Naive thymus-derived CD4-positive, alpha-beta T cell (primary cell): ENCODE measurements around the gene FAR2. TPM values are rescaled to one million over a fixed set of nuclear protein-coding genes. Genes with fewer than 3 reads are reported as not detected.
"Not testable (repeated sequence)": the region's sequence is repeated elsewhere in the genome, so short reads cannot be mapped to it uniquely, and the experiment has no call there.

Experiments used
- ATAC-seq: fragments of 150-1000 bp; cut with Tn5 transposase; 2 replicates; pipeline ENCODE4 v1.10.0; 2021; ENCODE audit warnings: mild to moderate bottlenecking, moderate library complexity
- CTCF ChIA-PET: fragments of 350-600 bp; sonication (Branson Sonifier 250); formaldehyde crosslinking; loops from one replicate; lab custom pipeline; 2021; ENCODE audit warnings: antibody characterized with exemption; lab: Charles Lee
- POLR2A ChIA-PET: fragments of 350-600 bp; sonication (Branson Sonifier 250); formaldehyde crosslinking; loops from one replicate; lab custom pipeline; 2021; ENCODE audit warnings: antibody characterized with exemption, inconsistent platforms; lab: Charles Lee
- DNase-seq, 9 donors: peaks; one replicate each; pipeline versions ENCODE4 v3.0.0 to v3.0.0-alpha.2; 2020 to 2022; ENCODE audit warnings: mixed read lengths in 1 of 9
- H3K27ac ChIP-seq: one replicate; pipeline ENCODE4 v1.7.0; 2013; ENCODE audit warnings: mild to moderate bottlenecking, low read depth, low read length, moderate library complexity
- H3K27me3 ChIP-seq, 2 donors: one replicate each; pipeline ENCODE4 v1.7.0; 2013; ENCODE audit warnings: low read length in 2 of 2, mild to moderate bottlenecking in 2 of 2, moderate library complexity in 2 of 2; ENCODE audit not compliant: control insufficient read depth in 2 of 2, insufficient read depth in 2 of 2
- H3K36me3 ChIP-seq, 3 experiments: 1 replicate in 2 of 3; 2 replicates in 1 of 3; pipeline ENCODE4 v1.7.0; 2013; ENCODE audit warnings: low read length in 3 of 3, mild to moderate bottlenecking in 3 of 3, moderate library complexity in 1 of 3; ENCODE audit not compliant: insufficient read depth in 3 of 3, control insufficient read depth in 2 of 3
- H3K4me1 ChIP-seq, 2 donors: one replicate each; pipeline ENCODE4 v1.7.0; 2013; ENCODE audit warnings: low read length in 2 of 2, mild to moderate bottlenecking in 2 of 2, moderate library complexity in 1 of 2; ENCODE audit not compliant: control insufficient read depth in 2 of 2, insufficient read depth in 2 of 2
- H3K4me3 ChIP-seq: 2 replicates; pipeline ENCODE4 v1.7.0; 2013; ENCODE audit warnings: mild to moderate bottlenecking, low read length
- H3K9me3 ChIP-seq, 3 experiments: 1 replicate in 2 of 3; 2 replicates in 1 of 3; pipeline ENCODE4 v1.7.0; 2013; ENCODE audit warnings: low read length in 3 of 3; ENCODE audit not compliant: control insufficient read depth in 2 of 3
- H3K27ac Mint-ChIP-seq, 9 donors: one replicate each; pipeline ENCODE4 v1.8.0; 2020 to 2022; ENCODE audit warnings: mixed read lengths in 9 of 9, mild to moderate bottlenecking in 8 of 9, moderate library complexity in 5 of 9, inconsistent platforms in 2 of 9
- H3K27me3 Mint-ChIP-seq, 5 donors: one replicate each; pipeline ENCODE4 v1.8.0; 2021 to 2022; ENCODE audit warnings: mixed read lengths in 5 of 5, mild to moderate bottlenecking in 1 of 5
- H3K36me3 Mint-ChIP-seq, 5 donors: one replicate each; pipeline ENCODE4 v1.8.0; 2020 to 2022; ENCODE audit warnings: mixed read lengths in 5 of 5, mild to moderate bottlenecking in 3 of 5, inconsistent platforms in 1 of 5
- H3K4me1 Mint-ChIP-seq, 7 donors: one replicate each; pipeline ENCODE4 v1.8.0; 2020 to 2022; ENCODE audit warnings: mixed read lengths in 7 of 7, mild to moderate bottlenecking in 3 of 7, inconsistent platforms in 1 of 7
- H3K4me3 Mint-ChIP-seq, 10 donors: one replicate each; pipeline ENCODE4 v1.8.0; 2020 to 2022; ENCODE audit warnings: mild to moderate bottlenecking in 10 of 10, mixed read lengths in 10 of 10, moderate library complexity in 6 of 10, inconsistent platforms in 2 of 10
- H3K9me3 Mint-ChIP-seq, 11 donors: one replicate each; pipeline ENCODE4 v1.8.0; 2020 to 2022; ENCODE audit warnings: mixed read lengths in 11 of 11, mild to moderate bottlenecking in 4 of 11, inconsistent platforms in 1 of 11, moderate library complexity in 1 of 11
- intact Hi-C, 2 donors: fragments of 100-400 bp; cut with micrococcal nuclease; formaldehyde crosslinking; loops; one replicate each; pipeline ENCODE4 v1.15.1; 2023
- polyA plus RNA-seq, 2 donors: library from polyadenylated mRNA; unstranded; fragments of 300-500 nt; fragmentation: Illumina TruSeq; gene quantifications; one replicate each; pipeline ENCODE4 v1.2.3, GENCODE V29; 2021
- total RNA-seq, 6 experiments: library from RNA in 5 of 6; stranded (reverse) in 5 of 6; gene quantifications; 1 replicate in 5 of 6; 2 replicates in 1 of 6; pipeline ENCODE4 v1.2.3 and lab custom pipeline; 2021 to 2026

FAR2 gene
- total and polyA plus RNA-seq, 7 experiments from 2014 or later: 1.1 to 11.1 (median 1.9) TPM

GRCh38 chr12:29113101-29113500 lies 36.0 kb upstream of the FAR2 start:
- Histone ChIP-seq H3K4me3 (no peak overlapping the region), H3K9me3 (no peaks in the 10 kb centered on the region), H3K4me1 (no peaks in the 10 kb centered on the region), H3K27me3 (no peaks in the 10 kb centered on the region), H3K36me3 (no peaks in the 10 kb centered on the region), H3K27ac (no peak overlapping the region)
- Mint-ChIP-seq H3K36me3 (peaks cover 9 to 27% (median 11%) of the 10 kb centered on the region in 5 donors), H3K4me3 (no peak overlapping the region), H3K27ac (no peak overlapping the region), H3K9me3 (peaks cover 7 to 35% (median 19%) of the 10 kb centered on the region in 11 donors), H3K27me3 (peaks cover 0 to 34% (median 6%) of the 10 kb centered on the region in 5 donors), H3K4me1 (peaks cover 0 to 9% (median 0%) of the 10 kb centered on the region in 7 donors)
- no peak for ATAC-seq
- no peak for DNase-seq
- intact Hi-C loops: no loop called here
- POLR2A ChIA-PET: no interaction called here
- CTCF ChIA-PET: interaction anchor here (0.5 kb wide), 1 partner anchor 1859 kb away, joined by 3 read pairs; no protein-coding TSS in a partner anchor

- Histone ChIP-seq H3K4me3 (no peak overlapping the region), H3K4me1 (no peaks in the 10 kb centered on the region), H3K9me3 (no peaks in the 10 kb centered on the region), H3K27ac (no peak overlapping the region), H3K27me3 (no peaks in the 10 kb centered on the region), H3K36me3 (no peaks in the 10 kb centered on the region)
- H3K4me3 Mint-ChIP-seq: no peak overlapping the region
- POLR2A ChIA-PET: no interaction called here
- H3K9me3 Mint-ChIP-seq: peaks cover 0 to 13% (median 3%) of the 10 kb centered on the region in 11 donors
- no peaks in the 10 kb centered on the region for H3K4me1 Mint-ChIP-seq
- ATAC-seq (no peak), DNase-seq (no peak)
- intact Hi-C loops: no loop called here
- peaks cover 0 to 25% (median 7%) of the 10 kb centered on the region in 5 donors for H3K27me3 Mint-ChIP-seq
- H3K36me3 Mint-ChIP-seq: peaks cover 0 to 7% (median 2%) of the 10 kb centered on the region in 5 donors
- no peak overlapping the region for H3K27ac Mint-ChIP-seq
- CTCF ChIA-PET: no interaction called here
Observed at GRCh38 chr12:29116414-29116813, 32.7 kb upstream of the FAR2 start.

DNA sequence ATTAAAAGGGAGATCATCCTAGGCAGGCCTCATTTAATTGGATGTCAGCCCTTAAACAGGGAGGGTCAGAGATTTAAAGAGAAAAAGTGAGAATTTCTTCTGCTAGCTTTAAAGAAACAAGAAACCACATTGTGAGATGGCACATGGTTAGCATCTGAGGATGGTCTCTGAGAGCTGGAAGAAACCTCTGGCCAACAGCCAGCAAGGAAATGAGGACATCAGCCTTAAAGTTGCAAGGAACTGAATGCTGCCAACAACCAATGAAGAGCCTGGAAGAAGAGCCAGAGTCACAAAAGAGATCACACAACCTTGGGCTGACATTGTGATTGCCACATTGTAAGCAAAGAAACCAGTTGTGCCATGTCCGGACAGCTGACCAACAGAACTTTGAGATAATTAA lies 17.5 kb upstream of the FAR2 start:
- Histone ChIP-seq H3K4me1 (no peaks in the 10 kb centered on the region), H3K27ac (no peak overlapping the region), H3K9me3 (no peaks in the 10 kb centered on the region), H3K4me3 (no peak overlapping the region), H3K27me3 (no peaks in the 10 kb centered on the region), H3K36me3 (no peaks in the 10 kb centered on the region)
- Mint-ChIP-seq H3K36me3 (peaks cover 0 to 2% (median 0%) of the 10 kb centered on the region in 5 donors), H3K9me3 (peaks cover 0 to 3% (median 0%) of the 10 kb centered on the region in 11 donors), H3K27me3 (peaks cover 0 to 22% (median 6%) of the 10 kb centered on the region in 5 donors), H3K27ac (no peak overlapping the region), H3K4me3 (no peak overlapping the region), H3K4me1 (no peaks in the 10 kb centered on the region)
- ChIA-PET POLR2A (no interaction called here), CTCF (interaction anchor here (0.6 kb wide), 1 partner anchor 869 kb away, joined by 3 read pairs; no protein-coding TSS in a partner anchor)
- intact Hi-C loops: no loop called here
- ATAC-seq (no peak), DNase-seq (no peak)

DNA sequence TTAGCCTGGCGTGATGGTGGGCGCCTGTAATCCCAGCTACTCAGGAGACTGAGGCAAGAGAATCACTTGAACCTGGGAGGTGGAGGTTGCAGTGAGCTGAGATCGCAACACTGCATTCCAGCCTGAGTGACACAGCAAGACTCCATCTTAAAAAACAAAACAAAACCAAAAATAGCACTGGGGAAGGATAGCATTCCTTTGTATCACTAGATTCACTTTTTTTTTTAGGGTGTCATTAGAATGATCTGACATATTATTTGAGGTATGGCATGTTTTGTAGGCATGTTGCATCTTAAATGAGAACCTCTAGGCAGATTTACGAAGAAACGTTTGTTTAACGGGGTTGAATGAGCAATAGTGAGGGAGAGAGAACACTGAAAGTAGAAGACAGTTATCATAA lies 16.8 kb upstream of the FAR2 start:
- POLR2A ChIA-PET: no interaction called here
- no peak for ATAC-seq
- peaks cover 0 to 3% (median 0%) of the 10 kb centered on the region in 11 donors for H3K9me3 Mint-ChIP-seq

GRCh38 chr12:29133181-29133580 lies 15.9 kb upstream of the FAR2 start:
- peaks cover 0 to 2% (median 0%) of the 10 kb centered on the region in 5 donors for H3K36me3 Mint-ChIP-seq
- no peak for DNase-seq
- H3K27ac ChIP-seq: no peak overlapping the region
- H3K27ac Mint-ChIP-seq: no peak overlapping the region
- H3K9me3 ChIP-seq: no peaks in the 10 kb centered on the region
- H3K36me3 ChIP-seq: no peaks in the 10 kb centered on the region
- H3K9me3 Mint-ChIP-seq: peaks cover 0 to 3% (median 0%) of the 10 kb centered on the region in 11 donors
- no peaks in the 10 kb centered on the region for H3K4me1 Mint-ChIP-seq
- H3K27me3 ChIP-seq: no peaks in the 10 kb centered on the region
- no peak overlapping the region for H3K4me3 ChIP-seq
- CTCF ChIA-PET: interaction anchor here (1.5 kb wide), 1 partner anchor 185 kb away, joined by 3 read pairs; no protein-coding TSS in a partner anchor
- POLR2A ChIA-PET: no interaction called here
- ATAC-seq: no peak
- intact Hi-C loops: no loop called here
- H3K27me3 Mint-ChIP-seq: peaks cover 0 to 21% (median 11%) of the 10 kb centered on the region in 5 donors
- no peak overlapping the region for H3K4me3 Mint-ChIP-seq
- no peaks in the 10 kb centered on the region for H3K4me1 ChIP-seq

More for the DNA sequence above, 16.8 kb upstream of the FAR2 start:
- intact Hi-C loops: no loop called here
- Mint-ChIP-seq H3K4me3 (no peak overlapping the region), H3K4me1 (no peaks in the 10 kb centered on the region), H3K36me3 (peaks cover 0 to 2% (median 0%) of the 10 kb centered on the region in 5 donors), H3K27me3 (peaks cover 0 to 22% (median 11%) of the 10 kb centered on the region in 5 donors), H3K27ac (no peak overlapping the region)
- Histone ChIP-seq H3K4me1 (no peaks in the 10 kb centered on the region), H3K4me3 (no peak overlapping the region), H3K27me3 (no peaks in the 10 kb centered on the region), H3K9me3 (no peaks in the 10 kb centered on the region), H3K36me3 (no peaks in the 10 kb centered on the region), H3K27ac (no peak overlapping the region)
- CTCF ChIA-PET: interaction anchor here (0.6 to 1.5 kb wide), 2 partner anchors 33 to 185 kb away, joined by 3 to 4 read pairs; no protein-coding TSS in a partner anchor
- no peak for DNase-seq

GRCh38 chr12:29133680-29134079 lies 15.4 kb upstream of the FAR2 start:
- H3K27me3 Mint-ChIP-seq: peaks cover 0 to 17% (median 11%) of the 10 kb centered on the region in 5 donors
- intact Hi-C loops: no loop called here
- ATAC-seq: no peak
- Histone ChIP-seq H3K9me3 (no peaks in the 10 kb centered on the region), H3K4me3 (no peak overlapping the region), H3K27ac (no peak overlapping the region), H3K4me1 (no peaks in the 10 kb centered on the region), H3K36me3 (no peaks in the 10 kb centered on the region), H3K27me3 (no peaks in the 10 kb centered on the region)
- peaks cover 0 to 3% (median 0%) of the 10 kb centered on the region in 11 donors for H3K9me3 Mint-ChIP-seq
- H3K27ac Mint-ChIP-seq: no peak overlapping the region
- peaks cover 0 to 2% (median 0%) of the 10 kb centered on the region in 5 donors for H3K36me3 Mint-ChIP-seq
- ChIA-PET CTCF (interaction anchor here (1.5 kb wide), 1 partner anchor 184 kb away, joined by 3 read pairs; no protein-coding TSS in a partner anchor), POLR2A (no interaction called here)
- no peaks in the 10 kb centered on the region for H3K4me1 Mint-ChIP-seq
- no peak for DNase-seq
- no peak overlapping the region for H3K4me3 Mint-ChIP-seq

- H3K27me3 ChIP-seq, H3K4me3 ChIP-seq, H3K36me3 ChIP-seq, H3K27ac Mint-ChIP-seq, CTCF ChIA-PET, POLR2A ChIA-PET, DNase-seq, H3K36me3 Mint-ChIP-seq, H3K9me3 ChIP-seq, intact Hi-C loops, H3K4me1 Mint-ChIP-seq, H3K4me3 Mint-ChIP-seq, ATAC-seq, H3K4me1 ChIP-seq, H3K27ac ChIP-seq: not testable (repeated sequence)
- Mint-ChIP-seq H3K9me3 (peaks cover 0 to 16% (median 3%) of the 10 kb centered on the region in 11 donors), H3K27me3 (peaks cover 0 to 22% (median 0%) of the 10 kb centered on the region in 5 donors)
Observed at GRCh38 chr12:29138256-29138655, 10.8 kb upstream of the FAR2 start.
